Mucosa of descending colon (tissue), 3 donors: Measurements from ENCODE around the gene FOXI3. TPM values are rescaled to one million over a fixed set of nuclear protein-coding genes. Genes with fewer than 3 reads are reported as not detected.

Experiments used
- ATAC-seq: fragments of 200-7000 bp; cut with Tn5 transposase; one replicate; pipeline ENCODE4 v1.9.1; 2020; ENCODE audit warnings: mild to moderate bottlenecking, moderate library complexity
- DNase-seq, 3 donors: peaks; one replicate each; pipeline ENCODE4 v3.0.0-alpha.2; 2020
- H3K36me3 ChIP-seq: fragments of 200-600 bp; one replicate; pipeline ENCODE4 v1.8.0; 2021; ENCODE audit warnings: low read depth, mild to moderate bottlenecking
- H3K4me1 ChIP-seq: fragments of 200-600 bp; one replicate; pipeline ENCODE4 v1.8.0; 2021; ENCODE audit warnings: low read depth, mild to moderate bottlenecking
- H3K4me3 ChIP-seq: fragments of 200-600 bp; one replicate; pipeline ENCODE4 v1.8.0; 2021; ENCODE audit warnings: mild to moderate bottlenecking
- H3K9me3 ChIP-seq: fragments of 200-600 bp; one replicate; pipeline ENCODE4 v1.8.0; 2021; ENCODE audit warnings: mild to moderate bottlenecking
- CTCF ChIP-seq: fragments of 200-600 bp; IDR thresholded peaks from one replicate; pipeline ENCODE4 v1.8.0; 2022; ENCODE audit warnings: antibody characterized with exemption, mild to moderate bottlenecking
- intact Hi-C, 2 donors: fragments of 100-400 bp; cut with DNase I in 1 of 2; cut with micrococcal nuclease in 1 of 2; formaldehyde crosslinking; loops; one replicate each; pipeline versions ENCODE4 v1.11.0 to v1.11.1; 2022; cut with DNase I, micrococcal nuclease
- total RNA-seq, 3 donors: library from RNA; stranded (reverse); fragmentation: NEBNext Ultra II Directional in 2 of 3; extraction: Animal tissue kit (Norgen Biotek cat#: 25700) in 2 of 3; gene quantifications; one replicate each; pipeline versions ENCODE4 v1.2.1 to v1.2.4, GENCODE V29; 2021 to 2023
- donor health status: DM: no; HTN: no; CAD: no; lungs with moderate emphysema.
- donor health status: DM: no; HTN: no; CAD: no.
- donor health status: DM: no; HTN: yes; CAD: no.

FOXI3 gene
- total RNA-seq, 3 donors from 2014 or later, result not detected

- intact Hi-C loops, result no loop called here
- ATAC-seq, result no peak
- Histone ChIP-seq H3K9me3 (no peaks in the 10 kb centered on the region), H3K4me1 (peaks cover 4% of the 10 kb centered on the region), H3K36me3 (no peaks in the 10 kb centered on the region), H3K4me3 (no peak overlapping the region)
- no peak for TF ChIP-seq CTCF
- no peak for DNase-seq
Observed at GRCh38 chr2:88450186-88450585, 2.3 kb downstream of the FOXI3 start.

GRCh38 chr2:88448248-88448647, 4.2 kb downstream of the FOXI3 start:
- DNase-seq, result no peak
- Histone ChIP-seq H3K36me3 (no peaks in the 10 kb centered on the region), H3K9me3 (no peaks in the 10 kb centered on the region), H3K4me3 (no peak overlapping the region), H3K4me1 (peaks cover 4% of the 10 kb centered on the region)
- no peak for TF ChIP-seq CTCF
- no peak for ATAC-seq
- intact Hi-C loops, result no loop called here

GRCh38 chr2:88443353-88443938, 9.0 kb downstream of the FOXI3 start:
- ATAC-seq (no peak), DNase-seq (no peak)
- no peaks in the 10 kb centered on the region for H3K4me1 ChIP-seq
- no peaks in the 10 kb centered on the region for H3K9me3 ChIP-seq
- no peak overlapping the region for H3K4me3 ChIP-seq
- no peak for TF ChIP-seq CTCF
- no peaks in the 10 kb centered on the region for H3K36me3 ChIP-seq
- intact Hi-C loops, result no loop called here

GRCh38 chr2:88442473-88442872, 10.0 kb downstream of the FOXI3 start:
- H3K36me3 ChIP-seq, result no peaks in the 10 kb centered on the region
- H3K4me1 ChIP-seq, result no peaks in the 10 kb centered on the region
- H3K9me3 ChIP-seq, result no peaks in the 10 kb centered on the region
- TF ChIP-seq CTCF, result no peak
- H3K4me3 ChIP-seq, result no peak overlapping the region
- no peak for ATAC-seq
- DNase-seq, result no peak
- intact Hi-C loops, result no loop called here

GRCh38 chr2:88442061-88442460, 10.4 kb downstream of the FOXI3 start:
- intact Hi-C loops, result no loop called here
- H3K9me3 ChIP-seq, result no peaks in the 10 kb centered on the region
- ATAC-seq (no peak), DNase-seq (no peak)
- H3K36me3 ChIP-seq, result no peaks in the 10 kb centered on the region
- no peak overlapping the region for H3K4me3 ChIP-seq
- no peaks in the 10 kb centered on the region for H3K4me1 ChIP-seq
- no peak for TF ChIP-seq CTCF

GRCh38 chr2:88437010-88437409, 15.5 kb downstream of the FOXI3 start:
- Histone ChIP-seq H3K4me3 (no peak overlapping the region), H3K9me3 (no peaks in the 10 kb centered on the region), H3K4me1 (no peaks in the 10 kb centered on the region), H3K36me3 (no peaks in the 10 kb centered on the region)
- ATAC-seq, result no peak
- intact Hi-C loops, result no loop called here
- no peak for DNase-seq
- no peak for TF ChIP-seq CTCF
